ENCODE measurements around the gene SP2. TPM values are rescaled to one million over a fixed set of nuclear protein-coding genes. Genes with fewer than 3 reads are reported as not detected.

SP2 gene
- total RNA-seq, 4 donors from 2014 or later = 8.6 to 29.7 (median 16.6) TPM

GRCh38 chr17:47850692-47851573, 45.1 kb upstream of the SP2 start, which contains the start of gene SP6:
Gene SP6, minus strand, starts transcription at chr17:47851163. Its CDS starts 2,734 bp downstream, at chr17:47848429.
- DNase-seq = peak; percentile 32 to 94 (median 92)

GRCh38 chr17:47851764-47852112, 44.3 kb upstream of the SP2 start:
- Histone ChIP-seq H3K9me3 (no peaks in the 10 kb centered on the region), H3K27ac (peak overlapping the region in 1 of 4 donors; percentile 80), H3K4me1 (peaks cover 0 to 30% (median 18%) of the 10 kb centered on the region in 4 donors), H3K36me3 (peaks cover 0 to 16% (median 0%) of the 10 kb centered on the region in 3 donors), H3K4me3 (peak overlapping the region in 1 of 4 donors; percentile 63), H3K27me3 (peaks cover 0 to 9% of the 10 kb centered on the region in 2 donors)
- TF ChIP-seq POLR2A (IDR thresholded peaks at IDR 0.05) (no peak), CTCF (IDR thresholded peaks at IDR 0.05) (no peak)
- no peak for DNase-seq

More at GRCh38 chr17:47850692-47851573, 45.1 kb upstream of the SP2 start, which contains the start of gene SP6:
- Histone ChIP-seq H3K4me3 (peak within 1 kb of the TSS; percentile 37 to 66 (median 52)), H3K4me1 (peaks cover 0 to 31% (median 18%) of the 10 kb centered on the region in 4 donors), H3K27ac (peak within 1 kb of the TSS in 3 of 4 donors; percentile 63 to 80 (median 73)), H3K27me3 (peaks cover 0 to 9% of the 10 kb centered on the region in 2 donors), H3K36me3 (peaks cover 0 to 16% (median 0%) of the 10 kb centered on the region in 3 donors), H3K9me3 (no peaks in the 10 kb centered on the region)
- TF ChIP-seq POLR2A (IDR thresholded peaks at IDR 0.05) = peak; percentile 82 to 95
- TF ChIP-seq CTCF (IDR thresholded peaks at IDR 0.05) = peak in 4 of 6 experiments; percentile 12 to 56 (median 44)

- Histone ChIP-seq H3K27ac (no peak overlapping the region), H3K4me1 (peaks cover 0 to 24% (median 16%) of the 10 kb centered on the region in 4 donors), H3K27me3 (peaks cover 0 to 6% of the 10 kb centered on the region in 2 donors), H3K36me3 (peaks cover 0 to 10% (median 0%) of the 10 kb centered on the region in 3 donors), H3K9me3 (no peaks in the 10 kb centered on the region), H3K4me3 (no peak overlapping the region)
- DNase-seq = no peak
- TF ChIP-seq POLR2A (IDR thresholded peaks at IDR 0.05) (no peak), CTCF (IDR thresholded peaks at IDR 0.05) (no peak)
These were observed 43.7 kb upstream of the SP2 start for GRCh38 chr17:47852113-47852949.

- TF ChIP-seq CTCF (IDR thresholded peaks at IDR 0.05) = no peak
- no peak for TF ChIP-seq POLR2A (IDR thresholded peaks at IDR 0.05)
- no peaks in the 10 kb centered on the region for H3K9me3 ChIP-seq
- DNase-seq = no peak
- H3K36me3 ChIP-seq = no peaks in the 10 kb centered on the region
- H3K4me1 ChIP-seq = peaks cover 0 to 17% (median 14%) of the 10 kb centered on the region in 4 donors
- H3K4me3 ChIP-seq = no peak overlapping the region
- H3K27me3 ChIP-seq = no peaks in the 10 kb centered on the region
- H3K27ac ChIP-seq = no peak overlapping the region
These were observed 42.4 kb upstream of the SP2 start for GRCh38 chr17:47853616-47854015.

GRCh38 chr17:47855737-47856136, 40.3 kb upstream of the SP2 start:
- TF ChIP-seq CTCF (IDR thresholded peaks at IDR 0.05) (no peak), POLR2A (IDR thresholded peaks at IDR 0.05) (no peak)
- Histone ChIP-seq H3K27ac (no peak overlapping the region), H3K27me3 (no peaks in the 10 kb centered on the region), H3K9me3 (no peaks in the 10 kb centered on the region), H3K4me1 (peaks cover 0 to 16% (median 11%) of the 10 kb centered on the region in 4 donors), H3K4me3 (no peak overlapping the region), H3K36me3 (no peaks in the 10 kb centered on the region)
- DNase-seq = no peak
